ENCODE data around the gene STEEP1.
A peak's percentile ranks its signal among the peaks of the same experiment; 100 is the strongest.
"Not testable (repeated sequence)": the region's sequence is repeated elsewhere in the genome, so short reads cannot be mapped to it uniquely, and the experiment has no call there.

STEEP1 gene

DNA sequence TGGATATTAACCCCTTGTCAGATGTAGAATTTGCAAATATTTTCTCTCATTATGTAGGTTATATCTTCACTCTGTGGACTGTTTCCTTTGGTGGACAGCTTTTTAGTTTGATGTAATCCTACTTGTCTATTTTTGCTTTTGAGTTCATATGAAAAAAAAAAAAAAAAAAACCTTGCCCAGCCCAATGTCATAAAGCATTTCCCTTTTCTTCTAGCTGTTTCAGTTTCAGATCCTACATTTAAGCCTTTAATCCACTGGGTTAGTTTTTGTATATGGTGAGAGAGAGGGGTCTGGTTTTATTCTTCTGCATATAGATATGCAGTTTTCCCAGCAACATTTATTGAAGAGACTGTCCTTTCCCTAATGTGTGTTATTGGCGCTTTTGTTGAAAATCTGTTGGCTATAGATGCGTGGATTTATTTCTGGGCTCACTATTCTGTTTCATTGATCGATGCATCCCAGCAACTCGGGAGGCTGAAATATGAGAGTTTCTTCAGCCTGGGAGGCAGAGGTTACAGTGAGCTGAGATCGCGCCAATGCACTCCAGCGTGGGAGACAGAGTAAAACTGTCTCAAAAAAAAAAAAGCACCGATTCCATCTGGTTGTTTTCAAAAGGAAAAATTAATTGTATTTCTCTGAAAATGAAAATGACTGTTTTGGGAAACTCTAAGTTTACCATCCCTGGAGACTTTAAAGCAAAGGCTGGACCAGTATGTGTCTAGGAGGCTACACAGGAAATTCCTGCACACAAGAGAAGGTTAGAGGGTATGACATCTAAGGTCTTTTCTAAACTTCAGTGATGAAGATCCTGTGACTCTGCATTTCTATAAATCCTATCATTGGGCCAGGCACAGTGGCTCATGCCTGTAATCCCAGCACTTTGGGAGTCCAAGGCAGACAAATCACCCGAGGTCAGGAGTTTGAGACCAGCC is 35.6 kb downstream of the STEEP1 start:
- DNase-seq: no peak

DNA sequence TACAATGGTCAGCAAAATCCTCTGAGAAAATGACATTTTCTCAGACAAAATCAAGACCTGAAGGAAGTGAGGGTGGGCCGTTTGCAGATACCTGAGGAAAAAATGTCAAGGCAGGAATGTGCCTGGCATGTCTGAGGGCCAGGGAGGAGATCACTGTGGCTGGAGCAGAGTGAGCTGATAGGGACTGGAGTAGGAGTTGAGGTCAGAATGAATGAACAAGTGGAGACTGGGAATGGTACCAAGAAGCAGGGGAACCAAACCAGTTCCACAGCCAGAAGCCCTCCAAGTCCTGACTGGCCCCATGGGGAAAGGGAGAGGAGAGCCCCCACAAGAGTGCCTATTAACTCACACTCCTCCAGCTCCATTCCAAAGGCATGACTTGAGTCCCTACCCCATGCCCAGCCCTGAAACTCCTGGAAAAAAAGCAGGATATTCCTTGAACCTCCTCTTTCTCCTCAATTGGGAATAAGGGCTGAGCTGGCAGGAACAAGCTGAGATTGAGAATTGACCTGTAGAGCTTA is 41.5 kb downstream of the STEEP1 start:
- no peak for DNase-seq

DNA sequence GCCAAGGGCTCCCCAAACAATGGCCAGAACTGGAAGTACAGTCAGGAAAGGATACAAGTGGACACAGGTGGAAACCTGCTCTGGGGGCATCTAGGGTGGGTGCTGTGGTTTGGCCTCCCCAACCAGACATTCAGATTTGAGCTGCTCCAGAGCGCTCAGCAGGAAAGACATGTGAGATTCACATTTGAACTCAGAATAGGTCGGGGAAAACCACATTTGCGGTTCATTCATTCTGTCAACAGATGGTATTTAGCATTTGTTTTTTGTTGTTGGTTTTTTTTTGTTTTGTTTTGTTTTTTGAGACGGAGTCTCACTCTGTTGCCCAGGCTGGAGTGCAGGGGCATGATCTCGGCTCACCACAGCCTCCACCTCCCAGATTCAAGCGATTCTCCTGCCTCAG is 44.0 kb downstream of the STEEP1 start:
- DNase-seq: no peak

DNA sequence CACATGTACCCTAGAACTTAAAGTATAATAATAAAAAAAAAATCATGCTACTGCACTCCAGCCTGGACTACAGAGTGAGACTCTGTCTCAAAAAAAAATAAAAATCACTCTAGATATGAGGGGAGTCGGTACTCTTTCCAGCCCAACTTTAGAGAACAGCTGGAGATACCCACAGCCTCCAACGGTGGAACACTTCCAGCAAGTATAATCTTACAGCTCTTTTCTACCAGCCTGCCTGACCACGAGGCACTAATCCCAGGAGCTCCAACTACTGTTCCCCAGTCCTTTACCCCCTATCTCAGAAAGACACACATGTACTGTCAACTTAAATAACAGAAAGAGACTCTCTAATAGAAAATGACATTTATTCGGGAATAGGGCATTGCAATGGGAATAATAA is 46.8 kb downstream of the STEEP1 start:
- DNase-seq: no peak

DNA sequence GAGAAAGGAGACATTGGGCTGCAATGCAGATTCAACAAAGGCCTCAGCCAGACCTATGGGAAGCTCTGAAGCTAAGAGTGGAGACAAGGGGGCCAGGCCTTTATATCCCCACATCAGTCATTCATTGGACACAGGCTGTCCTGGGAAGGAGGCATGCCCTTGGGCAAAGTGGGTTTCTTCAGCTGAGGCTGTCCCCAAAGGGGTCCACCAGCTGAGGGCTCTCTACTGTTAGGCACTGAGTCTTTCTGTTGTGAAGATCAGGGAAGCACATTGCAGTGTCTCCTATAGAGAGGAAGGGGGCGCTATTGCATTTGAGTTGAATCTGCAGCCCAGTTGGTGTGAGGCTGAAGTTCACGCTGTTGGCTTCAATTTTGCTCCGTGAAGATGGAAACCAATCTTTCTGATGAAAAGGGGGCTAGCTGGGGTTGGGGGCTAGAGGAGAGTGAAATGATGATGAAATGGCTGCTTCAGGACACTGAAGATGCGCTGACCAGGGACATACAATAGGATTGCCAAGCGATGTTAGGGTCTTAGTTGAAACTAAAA is 49.0 kb downstream of the STEEP1 start:
- DNase-seq: peak; percentile 19

DNA sequence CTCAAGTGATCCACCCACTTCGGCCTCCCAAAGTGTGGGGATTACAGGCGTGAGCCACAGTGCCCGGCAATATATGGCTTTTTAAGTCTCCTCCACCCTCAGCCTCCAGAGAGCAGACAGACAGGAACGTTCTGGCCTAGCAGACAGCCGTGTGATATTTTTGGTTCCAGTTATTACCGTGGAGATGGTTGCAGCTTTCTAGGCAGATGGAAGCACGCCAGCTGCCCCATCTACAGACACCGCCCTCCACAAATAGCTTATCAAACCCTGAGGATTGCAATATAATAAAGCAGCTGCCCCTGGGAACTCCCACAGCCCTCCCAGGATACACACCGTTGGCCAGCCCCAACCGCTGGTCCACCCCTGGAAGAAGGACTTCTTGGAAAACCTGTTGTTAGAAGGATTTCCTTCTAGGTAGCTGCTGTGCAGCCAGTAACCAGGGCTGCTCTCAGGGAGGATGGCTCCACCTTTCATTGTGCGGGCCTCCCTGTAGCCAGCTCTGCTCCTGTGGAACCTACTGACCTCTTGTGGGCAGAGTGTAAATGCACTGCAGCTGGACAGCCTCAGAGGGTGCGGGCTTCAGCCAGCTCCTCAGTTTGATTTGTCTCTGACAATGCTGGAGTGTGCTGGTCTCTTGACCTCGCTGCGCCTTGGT is 52.9 kb downstream of the STEEP1 start:
- DNase-seq: no peak

DNA sequence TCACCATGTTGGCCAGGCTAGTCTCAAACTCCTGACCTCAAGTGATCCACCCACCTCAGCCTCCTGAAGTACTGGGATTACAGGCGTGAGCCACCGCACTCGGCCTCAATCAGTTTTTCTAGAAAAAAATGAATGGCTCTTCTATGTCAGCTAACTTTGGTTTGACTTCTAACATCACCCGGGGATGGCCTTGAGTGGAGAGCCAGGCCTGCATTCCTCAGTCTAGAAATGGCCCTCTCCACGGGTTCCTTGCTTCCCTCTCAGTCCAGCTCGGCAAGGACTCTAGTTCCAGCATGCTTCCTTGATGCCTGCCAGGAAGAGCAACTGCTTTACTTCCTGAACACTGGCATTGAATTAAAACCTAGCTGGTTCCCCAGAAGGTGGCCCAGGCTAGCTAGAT is 58.0 kb downstream of the STEEP1 start:
- DNase-seq: no peak

DNA sequence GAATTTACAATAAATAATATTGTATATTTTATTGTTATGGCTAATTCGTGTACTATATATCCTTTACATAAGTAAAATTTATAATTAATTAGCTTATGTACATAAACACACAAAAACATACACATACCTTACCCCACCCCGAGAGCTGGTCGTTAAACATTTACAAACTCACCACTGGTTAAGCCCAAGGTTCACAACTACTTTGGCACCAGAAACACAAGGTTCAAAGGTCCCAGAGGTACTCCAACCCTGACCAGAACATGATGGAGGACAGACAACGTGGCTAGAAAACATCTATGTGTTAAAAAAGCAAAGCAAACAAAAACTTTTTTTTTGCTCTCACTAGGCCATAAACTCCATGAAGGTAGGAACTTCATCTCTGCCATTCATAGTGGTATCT is 59.3 kb downstream of the STEEP1 start:
- no peak for DNase-seq

DNA sequence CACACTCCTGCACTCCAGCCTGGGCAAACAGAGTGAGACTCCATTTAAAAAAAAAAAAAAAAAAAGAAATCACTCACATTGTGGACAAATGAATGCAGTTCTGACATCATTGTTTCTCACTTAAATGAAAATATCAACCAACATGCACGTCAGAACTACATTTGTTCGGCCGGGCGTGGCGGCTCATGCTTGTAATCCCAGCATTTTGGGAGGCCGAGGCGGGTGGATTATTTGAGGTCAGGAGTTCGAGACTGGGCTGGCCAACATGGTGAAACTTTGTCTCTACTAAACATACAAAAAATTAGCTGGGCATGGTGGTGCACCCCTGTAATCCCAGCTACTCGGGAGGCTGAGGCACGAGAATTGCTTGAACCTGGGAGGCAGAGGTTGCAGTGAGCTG is 60.1 kb downstream of the STEEP1 start:
- DNase-seq: not testable (repeated sequence)

DNA sequence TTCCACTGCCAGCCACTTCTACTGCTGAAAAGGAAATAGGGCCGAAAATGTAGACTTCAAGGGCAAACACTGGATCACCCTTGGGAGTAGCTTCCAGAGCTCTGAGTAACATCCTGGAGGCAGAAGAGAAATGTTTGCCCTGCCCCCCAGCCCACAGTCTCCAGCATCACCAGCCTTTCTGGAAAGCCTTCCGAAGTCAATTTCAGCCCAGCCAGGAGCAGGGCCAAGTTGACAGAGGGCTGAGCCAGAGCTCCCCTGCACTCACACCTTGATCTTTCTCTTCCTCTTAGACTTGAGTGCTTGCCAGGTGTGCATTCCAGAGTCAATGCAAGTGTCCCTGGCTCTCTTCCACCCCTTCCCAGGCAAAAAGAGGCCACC is 61.7 kb downstream of the STEEP1 start:
- no peak for DNase-seq

DNA sequence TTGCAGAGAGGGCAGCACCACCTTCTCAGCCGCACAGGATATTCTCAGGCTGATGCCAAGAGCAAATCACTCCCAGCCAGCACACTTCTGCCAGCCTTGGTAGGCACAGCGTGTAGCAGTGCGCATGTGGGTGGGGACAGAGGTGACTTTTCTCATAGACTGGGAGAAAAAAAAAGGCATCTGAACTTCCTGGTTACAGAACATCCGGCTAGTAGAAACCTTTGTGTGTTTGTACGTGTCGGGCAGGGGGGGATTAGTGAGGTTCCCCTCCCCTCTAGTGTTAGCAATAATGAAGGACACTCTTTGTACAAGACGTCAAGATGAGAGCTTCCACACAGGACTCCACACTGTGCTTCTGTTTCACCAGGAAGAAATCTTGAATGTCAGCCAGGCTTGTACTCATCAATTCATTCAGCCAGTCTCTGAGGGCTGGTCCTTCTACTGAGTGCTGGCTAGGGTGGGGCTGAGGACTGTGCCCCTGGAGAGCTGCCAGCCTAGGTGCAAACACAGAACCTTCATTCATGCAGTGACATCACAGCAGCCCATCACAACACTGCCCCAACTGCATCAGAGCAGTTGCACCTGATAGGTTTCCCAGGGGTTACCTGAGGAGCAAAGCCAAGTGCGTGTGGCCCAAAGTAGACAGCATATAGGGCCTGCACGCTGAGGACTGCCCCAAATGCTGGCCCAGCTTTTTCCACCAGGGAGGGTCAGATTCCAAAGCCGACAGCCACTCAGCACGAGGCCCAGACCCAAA is 62.3 kb downstream of the STEEP1 start:
- no peak for DNase-seq

DNA sequence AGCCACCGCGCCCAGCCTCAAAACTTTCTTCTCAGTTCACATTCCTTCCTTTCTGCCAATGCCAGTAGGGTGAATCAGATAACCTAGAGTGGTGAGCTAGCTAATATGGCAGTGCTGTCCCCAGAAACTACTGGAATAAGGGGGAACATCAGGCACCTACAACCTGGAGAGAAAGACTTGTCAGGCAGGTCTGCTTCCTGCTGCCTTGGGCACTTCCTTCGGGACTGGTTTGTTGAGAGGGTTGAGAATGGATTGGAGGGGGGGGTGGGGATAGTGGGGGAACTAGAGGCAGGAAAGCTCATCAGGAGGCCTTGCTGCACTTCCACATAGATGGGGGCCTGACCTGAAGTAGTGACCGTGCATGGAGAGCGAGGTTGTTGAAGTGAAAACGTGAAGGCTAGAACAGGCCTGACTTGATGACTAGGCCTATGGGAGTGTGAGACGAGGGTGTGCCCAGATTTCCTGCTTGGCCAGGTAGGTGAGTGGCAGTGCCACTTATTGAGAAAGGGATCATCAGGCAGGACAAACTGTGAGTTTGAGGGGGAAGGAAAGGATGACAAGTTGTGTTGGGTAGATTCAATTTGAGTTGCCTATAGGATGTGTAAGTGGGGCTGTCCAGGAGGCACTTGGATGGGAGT is 63.6 kb downstream of the STEEP1 start:
- DNase-seq: no peak

DNA sequence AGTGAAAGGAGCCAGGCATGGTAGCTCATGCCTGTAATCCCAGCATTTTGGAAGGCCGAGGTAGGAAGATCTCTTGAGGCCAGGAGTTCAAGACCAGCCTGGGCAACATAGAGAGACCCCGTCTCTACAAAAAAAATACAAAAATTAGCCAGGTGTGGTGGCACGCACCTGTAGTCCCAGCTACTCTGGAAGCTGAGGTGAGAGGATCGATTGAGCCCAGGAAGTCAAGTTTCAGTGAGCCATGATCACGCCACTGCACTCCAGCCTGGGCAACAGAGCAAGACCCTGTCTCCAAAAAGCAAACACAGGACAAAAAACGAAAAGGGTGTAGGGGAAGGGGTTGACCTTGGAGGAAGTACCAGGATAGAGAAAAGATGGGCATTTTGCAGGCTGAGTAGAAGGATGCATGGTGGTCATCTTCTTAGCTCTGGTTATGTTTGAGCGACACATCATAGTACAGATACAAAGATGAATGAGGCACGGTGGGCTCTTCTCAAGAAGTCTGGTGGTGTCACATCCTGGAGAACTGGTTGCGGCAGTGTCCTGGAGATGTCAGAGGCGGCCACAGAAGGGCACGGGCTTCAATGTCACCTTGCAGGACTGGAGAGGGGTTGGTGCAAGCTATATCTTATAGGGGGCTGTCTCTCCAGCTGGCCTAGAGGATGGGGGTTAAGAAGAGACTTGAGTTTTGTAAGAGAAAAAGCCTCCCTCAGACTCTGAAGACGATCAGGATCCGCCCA is 65.0 kb downstream of the STEEP1 start:
- no peak for DNase-seq

DNA sequence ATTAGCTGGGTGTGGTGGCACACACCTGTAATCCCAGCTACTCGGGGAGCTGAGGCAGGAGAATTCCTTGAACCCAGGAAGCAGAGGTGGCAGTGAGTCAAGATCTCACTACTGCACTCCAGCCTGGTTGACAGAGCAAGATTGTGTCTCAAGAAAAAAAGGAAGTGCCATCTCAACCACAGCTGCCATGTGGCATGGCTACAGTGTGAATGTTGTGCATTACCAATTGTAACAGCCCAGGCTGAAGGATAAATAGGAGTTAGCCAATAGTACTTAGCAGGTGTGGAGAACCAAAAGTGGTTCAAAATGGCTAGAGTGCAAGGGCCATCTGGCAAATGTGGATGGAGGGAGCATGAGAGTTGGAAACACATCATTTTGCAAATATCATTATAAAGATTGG is 68.0 kb downstream of the STEEP1 start:
- DNase-seq: no peak

DNA sequence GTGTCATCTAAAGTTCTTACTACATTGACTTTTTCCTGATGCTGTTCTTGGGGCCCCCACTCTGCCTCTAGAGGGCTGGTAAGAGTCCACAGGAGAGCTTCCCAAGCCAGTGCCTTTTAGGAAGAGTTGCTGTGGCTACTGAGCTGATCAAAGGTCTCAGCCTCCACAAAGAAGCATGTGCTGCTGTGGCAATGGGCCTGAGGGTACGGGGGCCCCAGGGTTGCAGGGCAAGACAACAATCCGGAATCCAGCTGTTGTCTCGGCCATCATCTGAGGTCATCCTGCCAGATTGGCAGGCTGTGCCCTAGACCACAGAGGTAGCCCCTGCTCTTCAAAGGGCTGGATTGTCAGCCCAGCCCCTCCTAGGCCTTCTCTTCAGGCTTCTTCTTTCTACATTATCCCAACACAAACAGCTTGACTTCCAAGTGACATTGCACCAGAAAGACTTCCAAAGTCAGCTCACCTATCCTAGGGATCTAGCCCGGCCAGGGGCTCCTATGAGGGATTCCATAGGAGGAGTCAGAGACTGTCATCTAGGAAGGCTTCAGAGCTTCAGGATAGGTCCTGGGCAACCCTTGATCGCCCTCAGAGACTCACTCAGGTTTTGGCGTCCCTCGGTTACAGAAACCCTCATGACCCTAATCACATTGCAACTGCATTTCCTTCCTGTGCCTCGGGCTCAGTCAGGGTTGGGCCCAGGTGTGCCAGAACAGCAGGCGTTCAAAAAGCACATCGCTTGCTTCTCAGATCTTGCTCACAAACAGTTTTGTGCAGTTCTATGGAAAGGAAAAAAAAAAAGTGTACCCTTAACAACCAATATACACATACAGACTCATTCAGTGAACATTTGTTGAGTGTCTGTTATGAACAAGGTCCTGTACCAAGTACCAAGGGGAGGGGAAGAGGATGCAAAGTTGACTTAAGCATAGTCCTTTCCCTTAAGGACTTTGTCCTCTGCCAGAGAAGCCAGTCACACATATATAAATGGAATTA is 69.2 kb downstream of the STEEP1 start:
- no peak for DNase-seq

DNA sequence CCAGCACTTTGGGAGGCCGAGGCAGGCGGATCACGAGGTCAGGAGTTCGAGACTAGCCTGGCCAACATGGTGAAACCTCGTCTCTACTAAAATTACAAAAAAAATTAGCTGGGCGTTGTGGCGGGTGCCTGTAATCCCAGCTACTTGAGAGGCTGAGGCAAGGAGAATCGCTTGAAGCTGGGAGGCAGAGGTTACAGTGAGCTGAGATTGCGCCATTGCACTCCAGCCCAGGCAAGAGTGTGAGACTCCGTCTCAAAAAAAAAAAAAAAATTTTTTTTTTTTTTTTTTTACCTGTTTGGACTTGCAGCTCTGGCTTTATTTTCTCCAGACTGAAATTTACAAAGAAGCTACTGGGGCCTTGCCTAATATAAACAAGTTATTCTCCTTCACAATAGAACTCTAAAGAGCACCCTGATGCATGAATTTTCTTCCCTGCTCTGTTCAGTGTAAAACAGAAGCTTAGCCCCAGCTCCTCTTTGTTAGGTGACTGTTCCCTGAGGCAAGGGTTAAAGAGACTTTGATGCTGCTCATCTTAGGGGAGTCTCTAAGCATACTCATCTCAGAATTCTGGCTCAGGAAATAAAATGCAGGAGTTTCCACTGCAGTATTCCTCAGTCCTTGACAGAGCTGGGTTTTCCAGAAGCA is 71.2 kb downstream of the STEEP1 start:
- DNase-seq: not testable (repeated sequence)

DNA sequence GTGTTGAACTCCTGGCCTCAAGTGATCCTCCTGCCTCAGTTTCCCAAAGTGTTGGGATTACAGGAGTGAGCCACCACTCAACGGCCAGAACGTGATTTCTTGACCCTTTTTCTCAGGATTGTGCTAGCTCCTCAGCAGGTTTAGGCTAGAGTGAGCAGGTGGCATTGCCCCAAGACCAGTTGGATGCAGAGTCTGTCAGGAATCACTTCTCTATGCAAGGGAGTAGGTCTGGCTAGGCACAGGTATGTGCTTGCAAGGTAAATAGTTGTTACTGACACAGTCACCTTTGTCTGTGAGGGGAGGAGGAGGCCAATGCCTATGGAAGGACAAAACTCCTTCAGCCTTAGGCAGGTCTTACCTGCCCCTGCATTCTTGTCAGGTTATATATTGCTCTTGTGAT is 72.7 kb downstream of the STEEP1 start:
- DNase-seq: no peak

DNA sequence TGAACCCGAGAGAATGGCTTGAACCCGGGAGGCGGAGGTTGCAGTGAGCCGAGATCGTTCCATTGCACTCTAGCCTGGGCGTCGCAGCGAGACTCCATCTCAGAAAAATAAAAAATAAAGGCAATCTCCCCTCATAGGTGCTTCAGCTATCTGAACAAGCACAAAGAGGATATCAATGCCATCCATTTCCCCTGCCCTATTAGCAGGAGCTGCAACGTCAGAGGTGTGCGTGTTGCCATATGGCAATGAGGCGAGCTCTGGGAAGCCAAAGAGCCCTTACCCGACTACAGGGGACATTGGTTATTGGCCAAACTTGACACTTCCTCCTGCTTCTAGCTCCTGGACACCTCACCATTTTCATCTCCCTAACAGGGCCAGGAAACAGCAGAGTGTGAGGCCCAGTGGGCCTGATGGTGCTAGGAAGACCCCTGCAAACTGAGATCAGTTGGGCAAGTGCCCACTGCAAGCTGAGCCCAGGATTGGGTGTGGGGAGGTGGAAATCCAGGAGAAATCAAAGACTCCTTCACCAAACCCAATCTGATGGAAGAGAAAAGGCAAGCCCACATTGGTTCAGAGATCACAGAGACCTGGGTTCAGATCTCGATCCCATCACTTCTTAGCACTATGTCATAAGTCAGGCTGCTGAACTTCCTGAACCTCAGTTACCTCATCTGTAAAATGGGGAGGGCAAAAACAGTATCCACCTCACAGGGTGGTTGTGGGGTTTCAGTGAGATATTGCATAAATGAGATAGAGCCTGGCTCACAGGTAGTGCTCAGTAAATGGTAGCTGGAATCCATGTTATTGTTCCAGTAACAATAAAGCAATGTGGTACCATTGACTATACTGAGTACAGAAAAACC is 75.8 kb downstream of the STEEP1 start:
- no peak for DNase-seq

DNA sequence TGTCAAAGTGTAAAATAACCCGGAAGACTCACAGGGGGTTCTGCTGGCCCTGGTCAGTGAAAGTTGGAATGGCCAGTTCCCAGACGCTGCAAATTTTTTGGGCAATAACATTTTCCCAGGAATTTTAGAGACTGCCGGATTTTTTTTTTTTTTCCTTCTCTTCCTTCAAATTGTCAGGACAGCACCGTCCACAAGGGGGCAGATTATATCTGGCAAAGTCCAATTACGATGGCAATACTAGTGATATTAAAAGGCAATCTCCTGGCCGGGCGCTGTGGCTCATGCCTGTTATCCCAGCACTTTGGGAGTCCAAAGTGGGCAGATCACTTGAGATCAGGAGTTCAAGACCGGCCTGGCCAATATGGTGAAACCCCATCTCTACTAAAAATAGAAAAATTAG is 76.5 kb downstream of the STEEP1 start:
- DNase-seq: peak; percentile 9
